ENCODE data around the gene BMP10. TPM values are rescaled to one million over a fixed set of nuclear protein-coding genes. Genes with fewer than 3 reads are reported as not detected.

BMP10 gene
- total RNA-seq, 1 donor from 2014 or later: not detected

GRCh38 chr2:68855550-68855949 is 15.6 kb downstream of the BMP10 start:
- DNase-seq (ENCODE audit: extremely low read depth, low read depth, low spot score): no peak

- DNase-seq (ENCODE audit: extremely low read depth, low read depth, low spot score): no peak
These were observed 16.7 kb downstream of the BMP10 start for GRCh38 chr2:68854476-68854875.

GRCh38 chr2:68853915-68854314 is 17.3 kb downstream of the BMP10 start:
- DNase-seq (ENCODE audit: extremely low read depth, low read depth, low spot score): no peak

GRCh38 chr2:68853035-68853434 is 18.2 kb downstream of the BMP10 start:
- DNase-seq (ENCODE audit: extremely low read depth, low read depth, low spot score): no peak

- DNase-seq (ENCODE audit: extremely low read depth, low read depth, low spot score): peak; percentile 80
These were observed 20.7 kb downstream of the BMP10 start for GRCh38 chr2:68850524-68850923.

GRCh38 chr2:68849579-68850030 is 21.6 kb downstream of the BMP10 start:
- peak; percentile 88 for DNase-seq (ENCODE audit: extremely low read depth, low read depth, low spot score)

- DNase-seq (ENCODE audit: extremely low read depth, low read depth, low spot score): no peak
These were observed 23.4 kb downstream of the BMP10 start for GRCh38 chr2:68847751-68848150.

GRCh38 chr2:68846091-68846490 is 25.1 kb downstream of the BMP10 start:
- DNase-seq (ENCODE audit: extremely low read depth, low read depth, low spot score): no peak

GRCh38 chr2:68845043-68845442 is 26.2 kb downstream of the BMP10 start:
- DNase-seq (ENCODE audit: extremely low read depth, low read depth, low spot score): no peak

GRCh38 chr2:68839260-68839833 is 31.9 kb downstream of the BMP10 start:
- DNase-seq (ENCODE audit: extremely low read depth, low read depth, low spot score): no peak

- DNase-seq (ENCODE audit: extremely low read depth, low read depth, low spot score): no peak
These were observed 32.6 kb downstream of the BMP10 start for GRCh38 chr2:68838641-68839040.

- no peak for DNase-seq (ENCODE audit: extremely low read depth, low read depth, low spot score)
These were observed 33.3 kb downstream of the BMP10 start for GRCh38 chr2:68837861-68838341.

GRCh38 chr2:68837164-68837860 is 33.9 kb downstream of the BMP10 start:
- no peak for DNase-seq (ENCODE audit: extremely low read depth, low read depth, low spot score)

GRCh38 chr2:68835621-68836020 is 35.6 kb downstream of the BMP10 start:
- no peak for DNase-seq (ENCODE audit: extremely low read depth, low read depth, low spot score)

- DNase-seq (ENCODE audit: extremely low read depth, low read depth, low spot score): no peak
These were observed 36.3 kb downstream of the BMP10 start for GRCh38 chr2:68834737-68835376.

- no peak for DNase-seq (ENCODE audit: extremely low read depth, low read depth, low spot score)
These were observed 38.0 kb downstream of the BMP10 start for GRCh38 chr2:68833162-68833561.

GRCh38 chr2:68832233-68832869 is 38.8 kb downstream of the BMP10 start:
- peak; percentile 94 for DNase-seq (ENCODE audit: extremely low read depth, low read depth, low spot score)

GRCh38 chr2:68831686-68832232 is 39.4 kb downstream of the BMP10 start:
- no peak for DNase-seq (ENCODE audit: extremely low read depth, low read depth, low spot score)

GRCh38 chr2:68829749-68830148 is 41.4 kb downstream of the BMP10 start:
- DNase-seq (ENCODE audit: extremely low read depth, low read depth, low spot score): no peak

GRCh38 chr2:68828887-68829708 is 42.1 kb downstream of the BMP10 start:
- peak; percentile 97 for DNase-seq (ENCODE audit: extremely low read depth, low read depth, low spot score)

Measured in glomerular endothelial cell (primary cell).